ENCODE data around the gene FITM2. TPM values are rescaled to one million over a fixed set of nuclear protein-coding genes. Genes with fewer than 3 reads are reported as not detected.

The FITM2 gene, protein sequence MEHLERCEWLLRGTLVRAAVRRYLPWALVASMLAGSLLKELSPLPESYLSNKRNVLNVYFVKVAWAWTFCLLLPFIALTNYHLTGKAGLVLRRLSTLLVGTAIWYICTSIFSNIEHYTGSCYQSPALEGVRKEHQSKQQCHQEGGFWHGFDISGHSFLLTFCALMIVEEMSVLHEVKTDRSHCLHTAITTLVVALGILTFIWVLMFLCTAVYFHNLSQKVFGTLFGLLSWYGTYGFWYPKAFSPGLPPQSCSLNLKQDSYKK
- total RNA-seq (10 to 100 TPM; 14.5 to 33.4 (median 19.0) TPM), polyA plus RNA-seq (10 to 100 TPM in 1 of 3 donors, 1 to 10 TPM in 2; 2.7 to 28.8 (median 4.3) TPM)
- long read RNA-seq, donor 1, full-length matches to known transcripts: 4 of 4 reads
- long read RNA-seq, donor 1, partial matches to known transcripts: 0 of 4 reads
- long read RNA-seq, donor 1, other reads (novel, unspliced or antisense): 0 of 4 reads
- long read RNA-seq, donor 2, full-length matches to known transcripts: 3 of 3 reads
- long read RNA-seq, donor 2, partial matches to known transcripts: 0 of 3 reads
- long read RNA-seq, donor 2, other reads (novel, unspliced or antisense): 0 of 3 reads
- long read RNA-seq, donor 3, full-length matches to known transcripts: 4 of 4 reads
- long read RNA-seq, donor 3, partial matches to known transcripts: 0 of 4 reads
- long read RNA-seq, donor 3, other reads (novel, unspliced or antisense): 0 of 4 reads
- long read RNA-seq, donor 4, full-length matches to known transcripts: 8 of 9 reads
- long read RNA-seq, donor 4, partial matches to known transcripts: 0 of 9 reads
- long read RNA-seq, donor 4, other reads (novel, unspliced or antisense): 1 of 9 reads
- long read RNA-seq, donor 5, full-length matches to known transcripts: 2 of 7 reads
- long read RNA-seq, donor 5, partial matches to known transcripts: 0 of 7 reads
- long read RNA-seq, donor 5, other reads (novel, unspliced or antisense): 5 of 7 reads
- long read RNA-seq, donor 6, full-length matches to known transcripts: 1 of 3 reads
- long read RNA-seq, donor 6, partial matches to known transcripts: 0 of 3 reads
- long read RNA-seq, donor 6, other reads (novel, unspliced or antisense): 2 of 3 reads
- long read RNA-seq, donor 7, full-length matches to known transcripts: 4 of 4 reads
- long read RNA-seq, donor 7, partial matches to known transcripts: 0 of 4 reads
- long read RNA-seq, donor 7, other reads (novel, unspliced or antisense): 0 of 4 reads
- long read RNA-seq, donor 8, full-length matches to known transcripts: 6 of 6 reads
- long read RNA-seq, donor 8, partial matches to known transcripts: 0 of 6 reads
- long read RNA-seq, donor 8, other reads (novel, unspliced or antisense): 0 of 6 reads
- long read RNA-seq, donor 9, full-length matches to known transcripts: 3 of 3 reads
- long read RNA-seq, donor 9, partial matches to known transcripts: 0 of 3 reads
- long read RNA-seq, donor 9, other reads (novel, unspliced or antisense): 0 of 3 reads
- long read RNA-seq, donor 10, full-length matches to known transcripts: 4 of 4 reads
- long read RNA-seq, donor 10, partial matches to known transcripts: 0 of 4 reads
- long read RNA-seq, donor 10, other reads (novel, unspliced or antisense): 0 of 4 reads

DNA sequence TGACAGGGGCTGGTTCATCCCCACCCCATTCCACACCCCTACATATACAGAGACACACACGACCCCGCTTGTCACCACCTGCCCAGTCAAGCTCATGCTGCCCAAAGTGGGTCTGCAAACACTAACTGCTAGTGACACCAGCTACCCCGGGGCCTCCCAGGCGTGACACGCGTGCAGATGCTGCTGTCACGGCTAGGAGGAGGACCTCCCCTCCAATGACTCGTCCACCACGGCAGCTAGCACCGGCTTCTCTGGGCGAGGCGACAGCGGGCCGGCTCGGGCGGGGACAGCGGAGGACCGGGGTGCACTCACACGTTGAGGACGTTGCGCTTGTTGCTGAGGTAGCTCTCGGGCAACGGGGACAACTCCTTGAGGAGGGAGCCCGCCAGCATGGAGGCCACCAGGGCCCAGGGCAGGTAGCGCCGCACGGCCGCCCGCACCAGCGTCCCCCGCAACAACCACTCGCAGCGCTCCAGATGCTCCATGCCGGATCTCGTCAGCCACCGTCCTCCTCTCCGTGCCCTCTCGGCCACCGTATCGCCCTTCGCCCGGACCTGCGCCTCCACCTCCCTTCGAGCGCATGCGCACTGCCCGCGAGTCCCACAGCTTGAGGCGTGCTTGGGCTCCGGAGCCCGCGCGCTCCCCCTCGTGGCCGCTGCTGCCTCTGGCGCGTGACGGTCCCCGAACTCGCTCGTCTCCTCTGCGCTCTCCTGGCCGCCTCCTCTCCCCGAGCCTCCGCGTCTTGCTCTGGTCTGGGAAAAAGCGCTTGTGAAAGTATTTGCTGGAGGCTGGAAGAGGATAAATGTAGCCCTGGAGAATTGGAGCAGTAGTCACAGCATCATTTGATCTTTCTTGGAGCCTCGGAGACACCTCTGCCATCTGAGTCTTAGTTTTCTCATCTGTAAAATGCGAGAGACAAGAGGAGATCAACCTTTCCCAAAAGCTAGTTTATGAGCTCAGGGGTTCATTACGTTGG is at the start of gene FITM2:
TSS of gene FITM2 (minus strand) at position 539 of the 976 bp plus-strand sequence. CDS start at position 485, 54 bp downstream.
- WGBS, 4 donors: 2 to 9% (median 2%) methylated on average over 9 to 70 of the region's 70 CpGs
- intact Hi-C loops (cut with DNase I): loop anchor here (2.0 to 5.0 kb wide), 3 partner anchors 94 to 199 kb away; no protein-coding TSS in a partner anchor
- Histone ChIP-seq H3K4me1 (replicated peaks in 1 of 2) (peaks cover 13 to 17% of the 10 kb centered on the region in 2 donors), H3K4me3 (peak within 1 kb of the TSS; percentile 67 to 95 (median 74)), H3K27ac (peak within 1 kb of the TSS; percentile 5 to 86 (median 67)), H3K36me3 (replicated peaks in 1 of 2) (no peaks in the 10 kb centered on the region), H3K9me3 (replicated peaks in 1 of 3) (no peaks in the 10 kb centered on the region), H3K27me3 (no peaks in the 10 kb centered on the region)
- peak; percentile 98 to 99 (median 99) for DNase-seq
- TF ChIP-seq, protein P1, sequence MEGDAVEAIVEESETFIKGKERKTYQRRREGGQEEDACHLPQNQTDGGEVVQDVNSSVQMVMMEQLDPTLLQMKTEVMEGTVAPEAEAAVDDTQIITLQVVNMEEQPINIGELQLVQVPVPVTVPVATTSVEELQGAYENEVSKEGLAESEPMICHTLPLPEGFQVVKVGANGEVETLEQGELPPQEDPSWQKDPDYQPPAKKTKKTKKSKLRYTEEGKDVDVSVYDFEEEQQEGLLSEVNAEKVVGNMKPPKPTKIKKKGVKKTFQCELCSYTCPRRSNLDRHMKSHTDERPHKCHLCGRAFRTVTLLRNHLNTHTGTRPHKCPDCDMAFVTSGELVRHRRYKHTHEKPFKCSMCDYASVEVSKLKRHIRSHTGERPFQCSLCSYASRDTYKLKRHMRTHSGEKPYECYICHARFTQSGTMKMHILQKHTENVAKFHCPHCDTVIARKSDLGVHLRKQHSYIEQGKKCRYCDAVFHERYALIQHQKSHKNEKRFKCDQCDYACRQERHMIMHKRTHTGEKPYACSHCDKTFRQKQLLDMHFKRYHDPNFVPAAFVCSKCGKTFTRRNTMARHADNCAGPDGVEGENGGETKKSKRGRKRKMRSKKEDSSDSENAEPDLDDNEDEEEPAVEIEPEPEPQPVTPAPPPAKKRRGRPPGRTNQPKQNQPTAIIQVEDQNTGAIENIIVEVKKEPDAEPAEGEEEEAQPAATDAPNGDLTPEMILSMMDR (IDR thresholded peaks at IDR 0.05): peak; percentile 91 to 98 (median 94)
- TF ChIP-seq POLR2A (IDR thresholded peaks at IDR 0.05): peak in 1 of 2 donors; percentile 62

DNA sequence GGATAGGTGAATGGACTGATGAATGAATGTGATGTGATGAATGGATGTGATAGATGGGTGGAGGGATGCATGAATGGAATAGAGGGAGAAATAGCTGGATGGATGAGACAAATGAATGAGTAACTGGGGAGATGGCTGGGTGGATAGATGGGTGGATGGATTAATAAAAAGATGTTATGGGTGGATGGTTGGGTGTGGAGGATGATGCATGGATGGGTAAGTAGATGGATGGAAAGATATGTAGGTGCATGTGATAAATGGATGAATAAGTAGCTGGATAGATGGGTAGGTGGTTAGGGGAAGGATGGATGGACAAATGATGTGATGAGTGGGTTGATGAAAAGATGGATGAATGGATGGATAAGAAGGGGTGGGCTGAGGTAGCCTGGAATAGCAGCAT is 49.2 kb upstream of the FITM2 start:
- no peak for DNase-seq
- no peaks in the 10 kb centered on the region for H3K36me3 ChIP-seq (replicated peaks in 1 of 2)
- H3K27me3 ChIP-seq: no peaks in the 10 kb centered on the region
- peaks cover 0 to 4% of the 10 kb centered on the region in 2 donors for H3K4me1 ChIP-seq (replicated peaks in 1 of 2)
- no peak overlapping the region for H3K4me3 ChIP-seq
- no peaks in the 10 kb centered on the region for H3K9me3 ChIP-seq (replicated peaks in 1 of 3)
- intact Hi-C loops (cut with DNase I): no loop called here
- no peak overlapping the region for H3K27ac ChIP-seq
- no peak for TF ChIP-seq POLR2A (IDR thresholded peaks at IDR 0.05)
- TF ChIP-seq, protein P1 (IDR thresholded peaks at IDR 0.05): no peak

DNA sequence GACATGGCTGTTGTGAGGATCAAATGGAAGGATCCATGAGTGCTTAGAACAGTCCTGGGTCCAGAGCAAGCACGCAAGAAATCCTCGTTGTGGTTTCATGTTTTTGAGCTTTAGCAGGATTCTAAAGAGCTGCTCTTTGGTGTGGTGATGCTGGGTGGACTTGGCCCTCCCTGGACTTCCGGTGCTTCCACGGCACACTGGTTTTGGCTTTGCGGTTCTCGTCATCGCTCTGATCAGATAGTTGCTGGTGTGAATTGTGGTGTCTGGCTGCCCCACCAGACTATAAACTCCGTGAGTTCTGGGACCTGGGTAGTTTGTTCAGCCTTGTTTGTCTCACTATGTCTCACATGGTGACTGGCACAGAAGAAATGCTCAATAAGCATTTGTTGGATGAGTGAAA is 47.8 kb upstream of the FITM2 start:
- no peak overlapping the region for H3K4me3 ChIP-seq
- TF ChIP-seq, protein P1 (IDR thresholded peaks at IDR 0.05): no peak
- TF ChIP-seq POLR2A (IDR thresholded peaks at IDR 0.05): no peak
- no peaks in the 10 kb centered on the region for H3K27me3 ChIP-seq
- 93 to 97% (median 94%) methylated on average over 8 of the region's 8 CpGs for WGBS, 4 donors
- no peak for DNase-seq
- intact Hi-C loops (cut with DNase I): no loop called here
- no peaks in the 10 kb centered on the region for H3K9me3 ChIP-seq (replicated peaks in 1 of 3)
- peaks cover 0 to 4% of the 10 kb centered on the region in 2 donors for H3K4me1 ChIP-seq (replicated peaks in 1 of 2)
- no peak overlapping the region for H3K27ac ChIP-seq
- H3K36me3 ChIP-seq (replicated peaks in 1 of 2): no peaks in the 10 kb centered on the region
